ENCODE data around the gene KIRREL1.

DNA sequence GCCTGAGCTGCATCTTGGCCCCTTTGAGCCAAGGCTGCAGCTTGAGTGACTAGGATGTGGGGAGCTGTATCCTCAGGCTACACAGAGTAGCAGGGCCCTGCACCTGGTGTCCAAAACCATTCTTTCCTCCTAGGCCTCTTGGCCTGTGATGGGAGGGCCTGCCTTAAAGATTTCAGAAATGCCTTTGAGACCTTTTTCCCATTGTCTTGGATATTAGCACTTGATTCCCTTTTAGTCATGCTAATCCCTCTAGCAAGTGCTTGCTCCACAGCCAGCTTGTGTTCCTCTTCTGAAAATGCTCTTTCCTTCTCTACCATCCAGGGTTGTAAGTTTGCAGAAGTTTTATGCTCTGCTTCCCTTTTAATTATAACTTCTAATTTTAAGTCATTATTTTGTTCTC, 21.7 kb upstream of the KIRREL1 start:
- TF ChIP-seq, protein P1, sequence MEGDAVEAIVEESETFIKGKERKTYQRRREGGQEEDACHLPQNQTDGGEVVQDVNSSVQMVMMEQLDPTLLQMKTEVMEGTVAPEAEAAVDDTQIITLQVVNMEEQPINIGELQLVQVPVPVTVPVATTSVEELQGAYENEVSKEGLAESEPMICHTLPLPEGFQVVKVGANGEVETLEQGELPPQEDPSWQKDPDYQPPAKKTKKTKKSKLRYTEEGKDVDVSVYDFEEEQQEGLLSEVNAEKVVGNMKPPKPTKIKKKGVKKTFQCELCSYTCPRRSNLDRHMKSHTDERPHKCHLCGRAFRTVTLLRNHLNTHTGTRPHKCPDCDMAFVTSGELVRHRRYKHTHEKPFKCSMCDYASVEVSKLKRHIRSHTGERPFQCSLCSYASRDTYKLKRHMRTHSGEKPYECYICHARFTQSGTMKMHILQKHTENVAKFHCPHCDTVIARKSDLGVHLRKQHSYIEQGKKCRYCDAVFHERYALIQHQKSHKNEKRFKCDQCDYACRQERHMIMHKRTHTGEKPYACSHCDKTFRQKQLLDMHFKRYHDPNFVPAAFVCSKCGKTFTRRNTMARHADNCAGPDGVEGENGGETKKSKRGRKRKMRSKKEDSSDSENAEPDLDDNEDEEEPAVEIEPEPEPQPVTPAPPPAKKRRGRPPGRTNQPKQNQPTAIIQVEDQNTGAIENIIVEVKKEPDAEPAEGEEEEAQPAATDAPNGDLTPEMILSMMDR (conservative IDR thresholded peaks at IDR 0.05): no peak
- no peak for TF ChIP-seq ZFX (IDR thresholded peaks at IDR 0.05)

Data from C4-2B (cell line).